Esophagus (tissue), 2 donors: ENCODE measurements around the gene CDKN2C. TPM values are rescaled to one million over a fixed set of nuclear protein-coding genes. Genes with fewer than 3 reads are reported as not detected.

Experiments
- H3K27ac ChIP-seq, 2 donors: one replicate each; pipeline ENCODE4 v1.5.1; 2013; ENCODE audit warnings: low read depth in 2 of 2, mild to moderate bottlenecking in 2 of 2, inconsistent platforms in 1 of 2, low read length in 1 of 2, moderate library complexity in 1 of 2
- H3K27me3 ChIP-seq, 2 donors: one replicate each; pipeline ENCODE4 v1.6.1; 2013; ENCODE audit warnings: low read length in 2 of 2, control low read depth in 1 of 2, mild to moderate bottlenecking in 1 of 2; ENCODE audit not compliant: insufficient read depth in 2 of 2, control insufficient read depth in 1 of 2
- H3K36me3 ChIP-seq, 2 donors: one replicate each; pipeline ENCODE4 v1.6.1; 2013; ENCODE audit warnings: low read length in 1 of 2; ENCODE audit not compliant: control insufficient read depth in 2 of 2, insufficient read depth in 2 of 2
- H3K4me1 ChIP-seq, 2 donors: one replicate each; pipeline ENCODE4 v1.6.1; 2013; ENCODE audit warnings: low read length in 1 of 2; ENCODE audit not compliant: control insufficient read depth in 2 of 2, insufficient read depth in 2 of 2
- H3K4me3 ChIP-seq, 2 donors: one replicate each; pipeline ENCODE4 v1.5.1; 2013; ENCODE audit warnings: low read length in 2 of 2, mild to moderate bottlenecking in 2 of 2, low read depth in 1 of 2, moderate library complexity in 1 of 2
- H3K9me3 ChIP-seq, 2 donors: one replicate each; pipeline ENCODE4 v1.6.1; 2013; ENCODE audit warnings: mild to moderate bottlenecking in 2 of 2, low read depth in 1 of 2, low read length in 1 of 2, moderate library complexity in 1 of 2; ENCODE audit not compliant: control insufficient read depth in 2 of 2, insufficient read depth in 1 of 2
- WGBS, 2 donors: extraction: QIAGEN DNeasy Blood & Tissue Kit; methylation state at CpG; one replicate each; pipeline ENCODE4 v1.1.7; 2013; 5-methylcytosine and 5-hydroxymethylcytosine counted together
- polyA plus RNA-seq, 2 donors: library from polyadenylated mRNA; stranded (reverse); fragments of 200-250 nt; gene quantifications; one replicate each; pipeline ENCODE4 v1.2.3, GENCODE V29; 2013
- donor health status: healthy with polysubstance abuse.
- donor health status: Bipolar disorder and iron deficiency.

Gene CDKN2C
- polyA plus RNA-seq, 2 donors = 9.3 to 15.7 TPM

- Histone ChIP-seq H3K27me3 (no peaks in the 10 kb centered on the region), H3K27ac (peak within 1 kb of the TSS; percentile 95), H3K36me3 (no peaks in the 10 kb centered on the region), H3K4me1 (no peaks in the 10 kb centered on the region), H3K9me3 (no peaks in the 10 kb centered on the region), H3K4me3 (peak within 1 kb of the TSS; percentile 80 to 87)
- 0% methylated on average over 68 to 80 of the region's 80 CpGs for WGBS, 2 donors
Observed at GRCh38 chr1:50959913-50960844, 9.9 kb upstream of the CDKN2C start, which contains the start of gene FAF1. TSS of gene FAF1 (minus strand) at chr1:50960267. CDS start at chr1:50959811, 456 bp downstream.

GRCh38 chr1:50964863-50965262, 5.2 kb upstream of the CDKN2C start:
- Histone ChIP-seq H3K4me1 (no peaks in the 10 kb centered on the region), H3K9me3 (no peaks in the 10 kb centered on the region), H3K27ac (no peak overlapping the region), H3K27me3 (no peaks in the 10 kb centered on the region), H3K36me3 (no peaks in the 10 kb centered on the region), H3K4me3 (no peak overlapping the region)
- WGBS, 2 donors = 94 to 96% methylated on average over 11 of the region's 11 CpGs

GRCh38 chr1:50966991-50967390, 3.1 kb upstream of the CDKN2C start:
- no peaks in the 10 kb centered on the region for H3K27me3 ChIP-seq
- no peaks in the 10 kb centered on the region for H3K4me1 ChIP-seq
- H3K36me3 ChIP-seq = no peaks in the 10 kb centered on the region
- peak overlapping the region in 1 of 2 donors; percentile 86 for H3K4me3 ChIP-seq
- H3K9me3 ChIP-seq = no peaks in the 10 kb centered on the region
- H3K27ac ChIP-seq = no peak overlapping the region
- 57 to 60% methylated on average over 3 of the region's 3 CpGs for WGBS, 2 donors

- H3K27ac ChIP-seq = peak overlapping the region; percentile 98 to 100
- H3K9me3 ChIP-seq = no peaks in the 10 kb centered on the region
- H3K4me1 ChIP-seq = no peaks in the 10 kb centered on the region
- WGBS, 2 donors = 9 to 10% methylated on average over 17 of the region's 17 CpGs
- peak overlapping the region; percentile 70 to 86 for H3K4me3 ChIP-seq
- H3K27me3 ChIP-seq = no peaks in the 10 kb centered on the region
- H3K36me3 ChIP-seq = no peaks in the 10 kb centered on the region
Observed at GRCh38 chr1:50967416-50968157, 2.5 kb upstream of the CDKN2C start.

GRCh38 chr1:50968158-50968820, 1.8 kb upstream of the CDKN2C start:
- peak overlapping the region; percentile 70 to 86 for H3K4me3 ChIP-seq
- 0% methylated on average over 63 to 70 of the region's 70 CpGs for WGBS, 2 donors
- H3K4me1 ChIP-seq = no peaks in the 10 kb centered on the region
- H3K9me3 ChIP-seq = no peaks in the 10 kb centered on the region
- no peaks in the 10 kb centered on the region for H3K27me3 ChIP-seq
- H3K36me3 ChIP-seq = no peaks in the 10 kb centered on the region
- H3K27ac ChIP-seq = peak overlapping the region; percentile 98 to 100

GRCh38 chr1:50968821-50969610, 1.0 kb upstream of the CDKN2C start:
- Histone ChIP-seq H3K4me3 (peak overlapping the region; percentile 70 to 86), H3K9me3 (no peaks in the 10 kb centered on the region), H3K36me3 (peaks cover 0 to under 1% of the 10 kb centered on the region in 2 donors), H3K27me3 (no peaks in the 10 kb centered on the region), H3K4me1 (no peaks in the 10 kb centered on the region), H3K27ac (peak overlapping the region; percentile 98 to 100)
- WGBS, 2 donors = 0% methylated on average over 56 to 65 of the region's 65 CpGs

GRCh38 chr1:50970509-50970887, 453 bp downstream of the CDKN2C start:
- Histone ChIP-seq H3K4me1 (no peaks in the 10 kb centered on the region), H3K9me3 (no peaks in the 10 kb centered on the region), H3K27ac (peak overlapping the region; percentile 98 to 100), H3K27me3 (no peaks in the 10 kb centered on the region), H3K4me3 (peak overlapping the region; percentile 70 to 86), H3K36me3 (peaks cover 0 to 2% of the 10 kb centered on the region in 2 donors)
- WGBS, 2 donors = 10 to 12% methylated on average over 6 of the region's 6 CpGs

- Histone ChIP-seq H3K4me1 (no peaks in the 10 kb centered on the region), H3K9me3 (no peaks in the 10 kb centered on the region), H3K4me3 (peak overlapping the region; percentile 32 to 86), H3K27me3 (no peaks in the 10 kb centered on the region), H3K27ac (peak overlapping the region in 1 of 2 donors; percentile 49), H3K36me3 (peaks cover 0 to 2% of the 10 kb centered on the region in 2 donors)
- WGBS, 2 donors = 17 to 18% methylated on average over 7 of the region's 7 CpGs
Observed at GRCh38 chr1:50970931-50971582, 1.0 kb downstream of the CDKN2C start.
